GM18505 (cell line): ENCODE results near the gene B4GALT5.
A peak's percentile ranks its signal among the peaks of the same experiment; 100 is the strongest.

ENCODE experiments used
- ATAC-seq: cut with Tn5 transposase; IDR thresholded peaks from one replicate; pipeline ENCODE4 v1.9.1; 2021; ENCODE audit not compliant: unreplicated experiment
- POLR2A ChIP-seq: IDR thresholded peaks from 4 replicates; pipeline ENCODE4 v1.6.1; 2011; ENCODE audit warnings: borderline replicate concordance; ENCODE audit not compliant: insufficient read depth, insufficient read length; ENCODE audit errors: extremely low read depth

The B4GALT5 gene

DNA sequence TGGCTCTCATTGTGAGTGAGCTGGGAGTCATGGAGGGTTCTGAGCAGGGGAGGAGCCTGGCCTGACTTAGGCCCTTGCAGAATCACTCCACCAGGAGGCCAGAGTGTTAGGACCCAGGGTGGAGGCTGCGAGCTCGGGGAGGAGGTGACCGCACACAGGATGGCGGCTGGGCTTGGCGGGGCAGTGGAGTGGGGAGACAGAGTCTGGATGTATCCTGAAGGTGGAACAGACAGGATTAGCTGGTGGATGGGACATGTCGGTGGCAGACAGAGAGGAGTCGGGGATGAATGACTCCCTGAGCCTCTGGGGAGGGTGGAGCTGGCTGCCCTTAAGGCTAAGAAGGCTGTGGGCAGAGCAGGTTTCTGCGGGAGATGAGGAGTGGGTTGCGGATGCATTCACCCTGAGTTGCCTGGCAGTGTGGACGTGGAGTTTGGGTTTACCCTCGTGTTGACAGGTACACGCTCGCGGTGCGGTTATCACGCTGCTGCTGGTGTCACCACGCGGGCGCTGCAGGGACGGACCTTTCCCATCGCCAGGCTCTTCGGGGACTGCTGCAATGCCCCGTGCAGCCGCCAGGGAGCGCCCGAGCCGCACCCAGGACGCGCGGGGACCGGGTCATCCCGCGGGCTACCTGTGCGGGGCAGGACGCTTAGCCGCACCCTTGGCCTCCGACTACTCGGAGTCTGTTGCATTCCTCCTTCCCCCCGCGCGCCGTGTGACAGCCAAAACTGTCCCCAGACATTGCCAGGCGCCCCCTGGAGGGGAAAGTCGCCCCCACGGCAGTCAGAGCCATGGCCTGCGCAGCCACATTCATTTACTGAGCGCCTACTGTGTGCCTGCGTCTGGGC, 102.8 kb downstream of the B4GALT5 start:
- ATAC-seq, result peak; percentile 66
- TF ChIP-seq POLR2A, result no peak

DNA sequence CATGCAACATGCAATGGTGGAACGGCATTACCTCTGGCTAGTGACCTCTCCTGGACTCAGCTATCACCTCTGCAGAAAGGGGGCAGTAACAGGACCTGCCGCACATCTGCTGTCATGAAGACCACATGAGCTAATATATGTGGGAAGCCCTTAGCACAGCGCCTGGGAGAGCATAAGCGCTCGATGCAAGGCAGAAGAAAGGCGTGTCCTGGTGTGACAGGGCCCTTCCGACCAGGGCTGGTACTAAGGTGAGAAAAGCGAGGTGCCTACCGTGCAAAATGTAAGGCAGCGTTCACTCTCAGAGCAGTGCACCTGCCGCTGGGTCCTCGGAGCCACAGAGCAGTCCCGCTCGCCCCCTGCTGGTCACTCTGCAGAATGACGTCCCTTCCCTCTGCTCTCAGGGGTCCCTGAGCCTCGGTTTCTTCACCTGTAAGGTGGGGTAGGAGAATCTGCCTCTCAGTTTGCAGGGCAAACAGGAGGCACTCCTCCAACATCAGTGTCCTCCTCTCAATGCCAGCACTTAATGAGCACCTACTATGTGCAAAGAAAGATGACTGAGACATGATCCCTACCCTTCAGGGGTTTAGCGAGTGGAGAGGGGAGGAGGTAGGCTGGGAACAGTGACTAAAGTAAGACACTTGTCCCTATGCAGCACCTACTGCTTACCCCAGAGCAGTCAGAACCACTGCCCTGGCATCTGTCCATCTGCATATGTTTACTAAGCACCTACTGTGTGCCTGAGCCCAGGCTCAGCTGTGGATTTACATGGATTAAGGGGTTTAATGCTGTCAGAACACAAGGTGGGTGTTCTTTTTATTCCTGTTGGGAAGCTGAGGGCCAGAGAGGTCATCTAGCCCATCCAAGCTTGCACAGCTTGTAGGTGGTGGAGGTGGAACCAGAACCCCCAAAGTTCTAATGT, 104.7 kb downstream of the B4GALT5 start:
- TF ChIP-seq POLR2A, result no peak
- ATAC-seq, result no peak

GRCh38 chr20:49607568-49607967, 106.1 kb downstream of the B4GALT5 start:
- ATAC-seq, result no peak
- TF ChIP-seq POLR2A, result no peak

DNA sequence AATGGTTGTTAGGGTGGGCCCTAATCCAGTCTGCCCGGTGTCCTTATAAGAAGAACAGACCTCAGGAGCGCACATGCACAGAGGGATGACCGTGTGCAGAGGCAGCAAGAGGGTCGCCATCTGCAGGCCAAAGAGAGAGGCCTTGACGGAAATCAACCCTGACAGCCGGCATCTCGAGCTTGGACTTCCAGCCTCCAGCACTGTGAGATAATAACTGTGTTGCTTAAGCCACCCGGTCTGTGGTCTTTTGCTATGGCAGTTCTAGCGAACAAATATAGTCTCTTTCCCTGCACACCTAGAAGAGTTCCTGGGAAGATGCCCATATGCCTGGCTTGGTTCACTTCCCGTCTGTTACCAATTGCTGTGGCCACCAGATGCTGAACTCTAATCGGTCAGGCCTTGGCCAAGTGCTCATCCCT, 110.5 kb downstream of the B4GALT5 start:
- TF ChIP-seq POLR2A, result no peak
- ATAC-seq, result no peak

DNA sequence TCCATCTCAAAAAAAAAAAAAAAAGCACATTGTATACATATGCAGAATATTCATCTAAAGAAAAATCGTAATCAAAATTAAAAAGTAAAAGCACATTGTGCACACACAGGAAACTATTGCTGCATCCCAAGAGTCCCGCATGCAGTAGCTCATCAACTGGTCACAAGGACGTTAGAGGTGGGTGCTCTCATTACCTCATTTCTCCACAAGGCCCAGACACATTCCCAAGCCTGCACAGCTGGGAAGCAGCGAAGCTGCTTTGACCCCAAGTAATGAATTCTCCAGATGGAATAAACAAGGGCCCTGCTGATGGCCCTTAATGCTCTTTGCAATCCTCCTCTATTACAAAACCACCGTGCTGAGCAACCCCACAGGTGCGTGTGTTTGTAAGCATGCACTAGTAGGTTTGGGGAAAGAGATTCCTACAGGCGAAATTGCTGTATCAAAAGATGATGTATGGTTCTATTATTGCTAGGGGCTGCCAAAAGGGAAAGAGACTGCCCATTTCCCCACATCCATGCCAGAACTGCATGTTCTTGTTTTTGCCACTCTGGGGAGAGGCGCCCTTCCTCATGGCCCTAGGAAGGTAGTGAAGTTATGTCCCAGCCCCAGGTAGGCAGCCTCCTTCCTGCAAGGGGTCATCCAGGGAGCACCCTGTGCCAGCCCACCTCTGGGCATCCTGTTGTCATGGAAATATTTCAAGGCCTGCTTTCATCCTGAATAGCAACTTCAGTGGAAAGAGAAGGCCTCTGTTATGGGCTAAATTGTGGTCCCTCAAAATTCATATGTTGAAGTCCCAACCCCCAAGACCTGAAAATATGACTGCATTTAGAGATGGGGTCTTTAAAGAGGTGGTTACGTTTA, 111.1 kb downstream of the B4GALT5 start:
- TF ChIP-seq POLR2A, result no peak
- ATAC-seq, result no peak

- no peak for ATAC-seq
- no peak for TF ChIP-seq POLR2A
These were observed 112.3 kb downstream of the B4GALT5 start for GRCh38 chr20:49601153-49601924.

DNA sequence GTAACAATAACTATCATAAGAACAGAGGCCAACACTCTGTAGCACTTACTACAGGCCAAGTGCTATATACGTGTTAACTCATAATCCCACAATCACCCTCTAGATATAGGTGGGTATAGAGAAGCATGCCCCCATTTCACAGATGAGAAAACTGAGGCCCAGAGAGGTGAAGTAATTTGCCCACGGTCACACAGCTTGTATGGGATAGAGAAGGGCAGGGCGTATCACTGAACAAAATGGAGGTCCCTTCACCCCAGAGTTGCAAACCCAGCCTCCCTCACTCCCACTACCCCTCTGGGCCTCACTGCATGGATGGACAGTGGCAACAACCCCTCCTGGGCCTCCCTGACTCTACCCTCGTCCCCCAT, 113.9 kb downstream of the B4GALT5 start:
- no peak for ATAC-seq
- TF ChIP-seq POLR2A, result no peak

GRCh38 chr20:49597825-49598395, 115.8 kb downstream of the B4GALT5 start:
- no peak for ATAC-seq
- no peak for TF ChIP-seq POLR2A

DNA sequence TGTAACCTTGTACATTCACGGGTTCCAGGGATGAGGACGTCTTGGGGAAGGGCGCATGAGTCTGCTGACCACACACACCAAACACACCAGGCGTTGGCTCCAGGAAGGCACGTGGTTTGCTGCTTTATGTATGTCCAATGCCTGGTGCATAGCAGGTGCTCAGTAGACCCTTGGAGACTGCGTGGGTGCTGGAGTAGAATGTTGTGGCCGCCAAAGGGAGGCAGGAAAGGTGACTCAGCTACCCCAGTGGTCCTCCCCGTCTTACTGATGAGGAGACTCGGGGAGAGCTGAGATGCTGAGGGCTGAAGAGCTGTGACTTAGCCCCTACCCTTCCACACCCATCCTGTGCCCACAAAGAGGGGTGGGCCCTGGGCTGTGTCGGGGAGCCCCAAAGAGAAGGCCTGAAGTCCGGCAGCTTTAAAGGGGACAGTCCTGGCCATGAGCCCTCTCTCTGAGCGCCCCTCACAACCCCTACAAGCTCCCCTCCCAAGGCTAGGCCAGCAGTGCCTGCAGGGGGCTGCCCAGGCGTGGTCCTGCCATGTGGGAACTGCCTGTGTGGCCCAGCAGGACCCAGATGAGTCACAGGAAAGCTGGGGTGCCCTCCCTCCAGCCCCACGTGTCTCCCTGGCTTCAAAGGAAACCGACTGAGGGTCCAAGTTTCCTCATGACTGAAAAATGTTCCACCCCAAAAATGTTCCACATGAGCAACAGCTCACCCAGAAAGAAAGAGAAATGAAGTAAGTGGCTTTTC, 117.7 kb downstream of the B4GALT5 start:
- no peak for ATAC-seq
- TF ChIP-seq POLR2A, result no peak

- TF ChIP-seq POLR2A, result no peak
- no peak for ATAC-seq
These were observed 118.3 kb downstream of the B4GALT5 start for GRCh38 chr20:49595346-49595745.

DNA sequence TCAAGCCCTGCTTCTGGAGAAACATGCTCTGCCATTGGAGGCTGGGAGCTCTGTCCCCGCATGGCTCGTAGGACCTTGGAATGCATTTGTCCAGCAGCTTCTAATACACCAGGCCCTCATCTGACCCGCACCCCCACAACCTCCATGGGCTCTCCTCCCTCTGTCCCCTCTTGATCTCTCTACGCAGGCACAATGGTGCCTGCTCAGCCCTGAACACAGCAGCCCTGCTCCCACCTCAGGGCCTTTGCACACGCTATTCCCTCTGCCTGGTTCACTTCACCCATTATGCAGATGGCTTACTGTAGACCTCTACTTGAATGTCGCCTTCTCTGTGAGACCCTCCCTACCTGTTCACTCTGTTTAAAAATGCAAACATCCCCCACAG, 118.8 kb downstream of the B4GALT5 start:
- no peak for ATAC-seq
- no peak for TF ChIP-seq POLR2A
